Activated CD8-positive, alpha-beta memory T cell treated with anti-CD3 and anti-CD28 coated beads for 1 hour (primary cell): ENCODE measurements around the gene VAMP1.

Experiments used
- DNase-seq, 2 donors: peaks; one replicate each; pipeline ENCODE4 v3.0.0-alpha.2; 2020; ENCODE audit warnings: low read depth in 1 of 2; ENCODE audit errors: extremely low read depth in 1 of 2

The VAMP1 gene

GRCh38 chr12:6426882-6427671 is 43.4 kb downstream of the VAMP1 start:
- DNase-seq, result peak; percentile 67 to 77

- no peak for DNase-seq
Measured at GRCh38 chr12:6425590-6426531, 44.6 kb downstream of the VAMP1 start.

- no peak for DNase-seq
Measured at GRCh38 chr12:6424866-6425265, 45.6 kb downstream of the VAMP1 start.

GRCh38 chr12:6424008-6424347 is 46.5 kb downstream of the VAMP1 start:
- DNase-seq, result no peak

- peak in 1 of 2 donors; percentile 49 for DNase-seq
Measured at GRCh38 chr12:6423267-6424007, 47.0 kb downstream of the VAMP1 start.

GRCh38 chr12:6420364-6420763 is 50.1 kb downstream of the VAMP1 start:
- no peak for DNase-seq

GRCh38 chr12:6418796-6419195 is 51.7 kb downstream of the VAMP1 start:
- DNase-seq, result no peak

- DNase-seq, result no peak
Measured at GRCh38 chr12:6416596-6416995, 53.9 kb downstream of the VAMP1 start.
